ENCODE measurements around the gene IRS1. TPM values are rescaled to one million over a fixed set of nuclear protein-coding genes. Genes with fewer than 3 reads are reported as not detected.

The IRS1 gene
- total and polyA plus RNA-seq, 2 of the 4 experiments (the other 2 are of a cell fraction): 21.1 to 37.1 TPM

- Histone ChIP-seq H3K14ac (replicated peaks; ENCODE audit: low read depth, low read length) (no peak overlapping the region), H3K36me3 (ENCODE audit: control insufficient read depth, insufficient read depth, low read length) (peaks cover 28% of the 10 kb centered on the region), H3K79me1 (ENCODE audit: low read depth in 1 of 2, low read length in 2 of 2) (peaks cover 40 to 74% of the 10 kb centered on the region in 2 experiments), H4K91ac (ENCODE audit: insufficient read depth, low read depth, low read length) (peak overlapping the region; percentile 18; the same call in 1 of the 2 replicates), H3K9me1 (ENCODE audit: insufficient read depth, low read length) (peaks cover 18% of the 10 kb centered on the region), H2AK5ac (ENCODE audit: low read depth, low read length) (no peak overlapping the region), H3K27ac (ENCODE audit: insufficient read depth, low read length) (no peak overlapping the region), H3K23ac (ENCODE audit: low read depth, low read length) (no peak overlapping the region), H3K4me2 (ENCODE audit: low read depth, low read length) (no peak overlapping the region), H3K9me3 (ENCODE audit: control insufficient read depth, insufficient read depth, low read length) (no peaks in the 10 kb centered on the region; the same call in 1 of the 2 replicates), H3K9ac (ENCODE audit: low read depth, low read length) (no peak overlapping the region), H3K27me3 (ENCODE audit: control insufficient read depth, insufficient read depth, low read length) (no peaks in the 10 kb centered on the region), H3K4ac (ENCODE audit: low read depth, low read length) (no peak overlapping the region), H2BK15ac (ENCODE audit: low read depth, low read length) (no peak overlapping the region), H2BK120ac (ENCODE audit: low read depth, low read length) (no peak overlapping the region), H2BK5ac (ENCODE audit: low read depth, low read length, poor library complexity, severe bottlenecking) (peak overlapping the region; percentile 18), H3K18ac (ENCODE audit: low read depth, low read length) (no peak overlapping the region), H4K8ac (ENCODE audit: low read depth in 2 of 2, low read length in 2 of 2) (no peak overlapping the region), H3K4me3 (ENCODE audit: insufficient read depth, low read depth, low read length) (no peak overlapping the region), H2BK20ac (ENCODE audit: low read depth, low read length) (no peak overlapping the region), H2AFZ (replicated peaks; ENCODE audit: low read length, poor library complexity) (no peak overlapping the region), H3K56ac (ENCODE audit: extremely low read depth, insufficient read depth, low read length) (no peak overlapping the region), H4K20me1 (ENCODE audit: insufficient read depth, low read length) (peaks cover 57% of the 10 kb centered on the region), H3K4me1 (ENCODE audit: control insufficient read depth, insufficient read depth, low read length) (peaks cover 22% of the 10 kb centered on the region), H2AK9ac (replicated peaks; ENCODE audit: low read depth, low read length, poor library complexity) (no peak overlapping the region), H4K5ac (ENCODE audit: low read depth, low read length) (no peak overlapping the region)
- intact Hi-C loops (cut with micrococcal nuclease): no loop called here
- POLR2A ChIA-PET (ENCODE audit: unreplicated experiment): no interaction called here
- in situ Hi-C loops (cut with MboI; ENCODE audit: low sequenced_read_pairs): no loop called here
- dilution Hi-C loops (cut with HindIII; ENCODE audit: low sequenced_read_pairs, unreplicated experiment): no loop called here
- DNase-seq (no peak), ATAC-seq (ENCODE audit: low read depth) (no peak)
- no TSS peak for BruUV-seq (replicated peaks)
- CTCF ChIA-PET: no interaction called here
- TF ChIP-seq MAFK (IDR thresholded peaks at IDR 0.05; ENCODE audit: low read depth, low read length): no peak
- TF ChIP-seq CHD1 (IDR thresholded peaks at IDR 0.05; ENCODE audit: low read depth, low read length): no peak
- no peak for TF ChIP-seq SMC3 (IDR thresholded peaks at IDR 0.05; ENCODE audit: low read depth, low read length)
- no peak for TF ChIP-seq RFX5 (IDR thresholded peaks at IDR 0.05; ENCODE audit: low read depth, low read length)
- peak; percentile 86 for TF ChIP-seq CEBPB (IDR thresholded peaks at IDR 0.05; ENCODE audit: low read depth, low read length)
- no peak for TF ChIP-seq USF2 (IDR thresholded peaks at IDR 0.05; ENCODE audit: low read depth, low read length)
- no peak for TF ChIP-seq CTCF (conservative IDR thresholded peaks at IDR 0.05; ENCODE audit: low read depth, low read length)
- no CpG with 5 or more reads among the region's 8 CpGs for WGBS, 2 experiments (ENCODE audit: extremely low coverage in 2 of 2, insufficient read length in 1 of 2)
Measured at GRCh38 chr2:226738191-226738820, 61.3 kb downstream of the IRS1 start.

All from IMR-90 (cell line).